ENCODE results near the gene FH. TPM values are rescaled to one million over a fixed set of nuclear protein-coding genes. Genes with fewer than 3 reads are reported as not detected.

Gene FH
- total and polyA plus RNA-seq, 12 donors = 169 to 268 (median 253) TPM

GRCh38 chr1:241513378-241513777, 6.2 kb downstream of the FH start:
- WGBS, 2 donors = 83 to 88% methylated on average over 5 of the region's 5 CpGs
- Histone ChIP-seq H3K4me3 (no peak overlapping the region), H3K4me1 (peaks cover 0 to 27% (median 16%) of the 10 kb centered on the region in 9 donors), H3K27me3 (no peaks in the 10 kb centered on the region), H3K9me3 (no peaks in the 10 kb centered on the region), H3K27ac (no peak overlapping the region), H3K36me3 (peaks cover 0 to 85% (median 24%) of the 10 kb centered on the region in 9 donors)
- no peak for DNase-seq
- no peak for ATAC-seq
- intact Hi-C loops (cut with DNase I) = no loop called here
- TF ChIP-seq, protein P1, sequence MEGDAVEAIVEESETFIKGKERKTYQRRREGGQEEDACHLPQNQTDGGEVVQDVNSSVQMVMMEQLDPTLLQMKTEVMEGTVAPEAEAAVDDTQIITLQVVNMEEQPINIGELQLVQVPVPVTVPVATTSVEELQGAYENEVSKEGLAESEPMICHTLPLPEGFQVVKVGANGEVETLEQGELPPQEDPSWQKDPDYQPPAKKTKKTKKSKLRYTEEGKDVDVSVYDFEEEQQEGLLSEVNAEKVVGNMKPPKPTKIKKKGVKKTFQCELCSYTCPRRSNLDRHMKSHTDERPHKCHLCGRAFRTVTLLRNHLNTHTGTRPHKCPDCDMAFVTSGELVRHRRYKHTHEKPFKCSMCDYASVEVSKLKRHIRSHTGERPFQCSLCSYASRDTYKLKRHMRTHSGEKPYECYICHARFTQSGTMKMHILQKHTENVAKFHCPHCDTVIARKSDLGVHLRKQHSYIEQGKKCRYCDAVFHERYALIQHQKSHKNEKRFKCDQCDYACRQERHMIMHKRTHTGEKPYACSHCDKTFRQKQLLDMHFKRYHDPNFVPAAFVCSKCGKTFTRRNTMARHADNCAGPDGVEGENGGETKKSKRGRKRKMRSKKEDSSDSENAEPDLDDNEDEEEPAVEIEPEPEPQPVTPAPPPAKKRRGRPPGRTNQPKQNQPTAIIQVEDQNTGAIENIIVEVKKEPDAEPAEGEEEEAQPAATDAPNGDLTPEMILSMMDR (IDR thresholded peaks at IDR 0.05) = no peak

- TF ChIP-seq, protein P1 (IDR thresholded peaks at IDR 0.05) = no peak
- intact Hi-C loops (cut with DNase I) = no loop called here
- Histone ChIP-seq H3K4me3 (no peak overlapping the region), H3K36me3 (peaks cover 0 to 99% (median 61%) of the 10 kb centered on the region in 9 donors), H3K9me3 (no peaks in the 10 kb centered on the region), H3K4me1 (no peaks in the 10 kb centered on the region), H3K27me3 (no peaks in the 10 kb centered on the region), H3K27ac (no peak overlapping the region)
- 89 to 94% methylated on average over 2 of the region's 2 CpGs for WGBS, 2 donors
- no peak for DNase-seq
- ATAC-seq = no peak
Measured at GRCh38 chr1:241507189-241507863, 12.2 kb downstream of the FH start.

GRCh38 chr1:241503444-241503843, 16.1 kb downstream of the FH start:
- H3K36me3 ChIP-seq = peaks cover 0 to 100% (median 63%) of the 10 kb centered on the region in 9 donors
- intact Hi-C loops (cut with DNase I) = no loop called here
- 96 to 97% methylated on average over 6 of the region's 6 CpGs for whole genome bisulfite sequencing, 2 donors

GRCh38 chr1:241499910-241500309, 19.6 kb downstream of the FH start:
- no peaks in the 10 kb centered on the region for H3K9me3 ChIP-seq
- H3K4me3 ChIP-seq = no peak overlapping the region
- intact Hi-C loops (cut with DNase I) = no loop called here
- TF ChIP-seq, protein P1 (IDR thresholded peaks at IDR 0.05) = peak in 6 of 9 donors; percentile 17 to 34 (median 24)
- ATAC-seq (no peak), DNase-seq (no peak)
- H3K36me3 ChIP-seq = peaks cover 0 to 100% (median 71%) of the 10 kb centered on the region in 9 donors
- WGBS, 2 donors = 86 to 90% methylated on average over 2 of the region's 2 CpGs
- no peaks in the 10 kb centered on the region for H3K4me1 ChIP-seq
- no peak overlapping the region for H3K27ac ChIP-seq
- H3K27me3 ChIP-seq = no peaks in the 10 kb centered on the region

More at GRCh38 chr1:241503444-241503843, 16.1 kb downstream of the FH start:
- TF ChIP-seq, protein P1 (IDR thresholded peaks at IDR 0.05) = no peak
- Histone ChIP-seq H3K27me3 (no peaks in the 10 kb centered on the region), H3K9me3 (no peaks in the 10 kb centered on the region), H3K4me3 (no peak overlapping the region), H3K4me1 (no peaks in the 10 kb centered on the region), H3K27ac (no peak overlapping the region)
- ATAC-seq (no peak), DNase-seq (no peak)

All from heart right ventricle (tissue), 16 donors.